PFSK-1 (cell line): Measurements from ENCODE around the gene PIGV.

Source experiments
- POLR2AphosphoS5 ChIP-seq: IDR thresholded peaks from 2 replicates; pipeline ENCODE4 v1.6.1; 2012; ENCODE audit warnings: low read depth, mild to moderate bottlenecking, control low read depth, low read length, moderate library complexity
- TAF1 ChIP-seq: IDR thresholded peaks from 2 replicates; pipeline ENCODE4 v1.6.1; 2012; ENCODE audit warnings: low read length, control low read depth, borderline replicate concordance; ENCODE audit not compliant: insufficient read depth
- TF ChIP-seq, protein P1 (sequence below), 2 experiments: IDR thresholded peaks; 2 replicates each; pipeline versions ENCODE4 v1.6.1 to v1.8.0; 2011 to 2012; ENCODE audit warnings: low read depth in 2 of 2, low read length in 2 of 2, control low read depth in 1 of 2, inconsistent platforms in 1 of 2, mild to moderate bottlenecking in 1 of 2, moderate library complexity in 1 of 2; ENCODE audit not compliant: insufficient read depth in 1 of 2

DNA sequence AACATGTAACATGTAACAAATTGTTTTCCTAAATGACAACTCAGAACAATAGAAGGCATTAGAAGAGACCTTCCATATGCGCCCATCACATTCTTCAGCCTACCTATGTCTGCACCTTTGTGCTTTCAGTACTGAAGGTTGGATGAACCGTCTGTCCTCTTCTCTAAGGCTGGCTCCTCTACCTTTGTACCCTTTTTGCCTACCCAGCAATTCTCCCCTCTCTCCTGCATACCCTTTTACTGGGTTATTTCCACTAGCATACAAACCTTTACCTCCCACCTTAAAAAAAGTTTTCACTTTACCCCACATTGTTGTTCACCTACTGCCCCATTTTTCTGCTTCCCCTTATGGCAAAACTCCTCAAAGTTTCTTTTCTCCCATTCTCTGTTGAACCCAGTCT, 5.2 kb downstream of the PIGV start:
- TF ChIP-seq, protein P1, sequence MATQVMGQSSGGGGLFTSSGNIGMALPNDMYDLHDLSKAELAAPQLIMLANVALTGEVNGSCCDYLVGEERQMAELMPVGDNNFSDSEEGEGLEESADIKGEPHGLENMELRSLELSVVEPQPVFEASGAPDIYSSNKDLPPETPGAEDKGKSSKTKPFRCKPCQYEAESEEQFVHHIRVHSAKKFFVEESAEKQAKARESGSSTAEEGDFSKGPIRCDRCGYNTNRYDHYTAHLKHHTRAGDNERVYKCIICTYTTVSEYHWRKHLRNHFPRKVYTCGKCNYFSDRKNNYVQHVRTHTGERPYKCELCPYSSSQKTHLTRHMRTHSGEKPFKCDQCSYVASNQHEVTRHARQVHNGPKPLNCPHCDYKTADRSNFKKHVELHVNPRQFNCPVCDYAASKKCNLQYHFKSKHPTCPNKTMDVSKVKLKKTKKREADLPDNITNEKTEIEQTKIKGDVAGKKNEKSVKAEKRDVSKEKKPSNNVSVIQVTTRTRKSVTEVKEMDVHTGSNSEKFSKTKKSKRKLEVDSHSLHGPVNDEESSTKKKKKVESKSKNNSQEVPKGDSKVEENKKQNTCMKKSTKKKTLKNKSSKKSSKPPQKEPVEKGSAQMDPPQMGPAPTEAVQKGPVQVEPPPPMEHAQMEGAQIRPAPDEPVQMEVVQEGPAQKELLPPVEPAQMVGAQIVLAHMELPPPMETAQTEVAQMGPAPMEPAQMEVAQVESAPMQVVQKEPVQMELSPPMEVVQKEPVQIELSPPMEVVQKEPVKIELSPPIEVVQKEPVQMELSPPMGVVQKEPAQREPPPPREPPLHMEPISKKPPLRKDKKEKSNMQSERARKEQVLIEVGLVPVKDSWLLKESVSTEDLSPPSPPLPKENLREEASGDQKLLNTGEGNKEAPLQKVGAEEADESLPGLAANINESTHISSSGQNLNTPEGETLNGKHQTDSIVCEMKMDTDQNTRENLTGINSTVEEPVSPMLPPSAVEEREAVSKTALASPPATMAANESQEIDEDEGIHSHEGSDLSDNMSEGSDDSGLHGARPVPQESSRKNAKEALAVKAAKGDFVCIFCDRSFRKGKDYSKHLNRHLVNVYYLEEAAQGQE (IDR thresholded peaks at IDR 0.05; ENCODE audit: insufficient read depth in 1 of 2, low read depth in 2 of 2, low read length in 2 of 2) = no peak
- TF ChIP-seq TAF1 (no peak), POLR2AphosphoS5 (no peak)
